LNCaP clone FGC (cell line): ENCODE measurements around the gene DDX53.

Experiments
- DNase-seq: peaks from one replicate; pipeline ENCODE4 v3.0.0-alpha.2; 2011; ENCODE audit warnings: low read depth
- H3K4me3 ChIP-seq: 2 replicates; pipeline ENCODE4 v1.5.1; 2011; ENCODE audit warnings: mild to moderate bottlenecking, low read depth, low read length, control low read depth
- CTCF ChIP-seq: IDR thresholded peaks from 2 replicates; pipeline ENCODE4 v1.5.1; 2012; ENCODE audit warnings: mild to moderate bottlenecking; ENCODE audit not compliant: control insufficient read depth, insufficient read depth; ENCODE audit errors: extremely low read depth

DDX53 gene

GRCh38 chrX:22968494-22968893 is 31.3 kb upstream of the DDX53 start:
- H3K4me3 ChIP-seq, result no peak overlapping the region
- DNase-seq, result no peak
- TF ChIP-seq CTCF, result no peak

GRCh38 chrX:22969411-22969810 is 30.3 kb upstream of the DDX53 start:
- no peak overlapping the region for H3K4me3 ChIP-seq
- TF ChIP-seq CTCF, result no peak
- DNase-seq, result no peak

GRCh38 chrX:22970861-22971260 is 28.9 kb upstream of the DDX53 start:
- no peak overlapping the region for H3K4me3 ChIP-seq
- TF ChIP-seq CTCF, result no peak
- DNase-seq, result no peak

- no peak overlapping the region for H3K4me3 ChIP-seq
- DNase-seq, result no peak
- TF ChIP-seq CTCF, result no peak
Measured at GRCh38 chrX:22974616-22975015, 25.1 kb upstream of the DDX53 start.

GRCh38 chrX:22975786-22976185 is 24.0 kb upstream of the DDX53 start:
- H3K4me3 ChIP-seq, result no peak overlapping the region
- no peak for DNase-seq
- TF ChIP-seq CTCF, result no peak

- H3K4me3 ChIP-seq, result no peak overlapping the region
- TF ChIP-seq CTCF, result no peak
- no peak for DNase-seq
Measured at GRCh38 chrX:22985958-22986357, 13.8 kb upstream of the DDX53 start.

GRCh38 chrX:22987452-22987851 is 12.3 kb upstream of the DDX53 start:
- no peak for DNase-seq
- TF ChIP-seq CTCF, result no peak
- no peak overlapping the region for H3K4me3 ChIP-seq
